OCI-LY1 (cell line): Measurements from ENCODE around the gene ZNF665.

ENCODE experiments used
- EZH2 ChIP-seq: fragments of 200-600 bp; sonication (generic), shearing (Covaris generic); IDR thresholded peaks from 2 replicates; pipeline ENCODE4 v1.8.0; 2017; ENCODE audit warnings: borderline replicate concordance, mixed run types, mild to moderate bottlenecking, antibody characterized with exemption, low read length, moderate library complexity, mixed read lengths
- TF ChIP-seq, protein P1 (sequence below): fragments of 200-600 bp; sonication (generic), shearing (Covaris generic); IDR thresholded peaks from 2 replicates; pipeline ENCODE4 v1.5.1; 2017; ENCODE audit warnings: mild to moderate bottlenecking, antibody characterized with exemption, low read length, moderate library complexity, mixed read lengths

DNA sequence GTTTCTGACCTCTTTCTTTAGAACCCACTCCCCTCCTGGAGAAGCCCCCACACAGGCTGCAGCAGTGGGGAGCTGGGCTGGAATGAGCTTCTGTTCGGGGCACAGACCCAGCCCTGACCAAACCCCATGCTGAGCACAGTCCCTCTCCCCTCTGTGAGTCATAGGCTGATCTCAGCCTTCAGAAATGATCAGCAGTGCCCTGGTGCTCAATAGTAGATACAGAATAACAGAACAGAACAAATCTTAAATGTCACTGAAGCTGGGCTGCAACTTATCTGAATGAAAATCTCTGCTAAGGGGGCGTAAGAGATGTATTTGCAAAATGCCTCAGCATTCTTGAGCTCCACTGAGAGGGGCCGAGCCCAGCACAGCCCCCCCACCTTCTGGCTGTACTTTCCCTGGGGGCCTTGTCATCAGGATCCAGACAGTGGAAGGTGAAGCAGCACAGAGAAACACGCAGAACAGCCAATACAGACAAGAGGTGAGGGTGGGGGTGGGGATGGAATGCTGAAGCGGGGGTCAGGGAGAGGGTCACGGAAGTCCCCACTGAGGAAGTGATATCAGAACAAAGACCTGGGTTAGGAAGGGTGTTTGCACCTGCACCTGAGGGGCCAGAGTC lies 9.9 kb downstream of the ZNF665 start:
- TF ChIP-seq, protein P1, sequence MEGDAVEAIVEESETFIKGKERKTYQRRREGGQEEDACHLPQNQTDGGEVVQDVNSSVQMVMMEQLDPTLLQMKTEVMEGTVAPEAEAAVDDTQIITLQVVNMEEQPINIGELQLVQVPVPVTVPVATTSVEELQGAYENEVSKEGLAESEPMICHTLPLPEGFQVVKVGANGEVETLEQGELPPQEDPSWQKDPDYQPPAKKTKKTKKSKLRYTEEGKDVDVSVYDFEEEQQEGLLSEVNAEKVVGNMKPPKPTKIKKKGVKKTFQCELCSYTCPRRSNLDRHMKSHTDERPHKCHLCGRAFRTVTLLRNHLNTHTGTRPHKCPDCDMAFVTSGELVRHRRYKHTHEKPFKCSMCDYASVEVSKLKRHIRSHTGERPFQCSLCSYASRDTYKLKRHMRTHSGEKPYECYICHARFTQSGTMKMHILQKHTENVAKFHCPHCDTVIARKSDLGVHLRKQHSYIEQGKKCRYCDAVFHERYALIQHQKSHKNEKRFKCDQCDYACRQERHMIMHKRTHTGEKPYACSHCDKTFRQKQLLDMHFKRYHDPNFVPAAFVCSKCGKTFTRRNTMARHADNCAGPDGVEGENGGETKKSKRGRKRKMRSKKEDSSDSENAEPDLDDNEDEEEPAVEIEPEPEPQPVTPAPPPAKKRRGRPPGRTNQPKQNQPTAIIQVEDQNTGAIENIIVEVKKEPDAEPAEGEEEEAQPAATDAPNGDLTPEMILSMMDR, result no peak
- TF ChIP-seq EZH2, result no peak
